Daoy (cell line): ENCODE results near the gene TOMM22. TPM values are rescaled to one million over a fixed set of nuclear protein-coding genes. Genes with fewer than 3 reads are reported as not detected.
"Not testable (repeated sequence)": the region's sequence is repeated elsewhere in the genome, so short reads cannot be mapped to it uniquely, and the experiment has no call there.

Experiments
- DNase-seq: peaks from one replicate; pipeline ENCODE4 v3.0.0-alpha.2; 2015; ENCODE audit warnings: low read depth
- total RNA-seq: library from RNA; depleted of rRNA; stranded (reverse); fragments of >200 nt; shearing (Covaris generic); gene quantifications from 2 replicates; pipeline ENCODE4 v1.2.3, GENCODE V29; 2014; rRNA removed

Gene TOMM22
- 70.4 and 79.0 TPM in 2 replicates for total RNA-seq

- DNase-seq: peak; percentile 91
Observed at GRCh38 chr22:38681582-38682335, at the start of gene TOMM22. Gene TOMM22, plus strand, starts transcription at chr22:38681957. Its CDS starts 22 bp downstream, at chr22:38681979.

DNA sequence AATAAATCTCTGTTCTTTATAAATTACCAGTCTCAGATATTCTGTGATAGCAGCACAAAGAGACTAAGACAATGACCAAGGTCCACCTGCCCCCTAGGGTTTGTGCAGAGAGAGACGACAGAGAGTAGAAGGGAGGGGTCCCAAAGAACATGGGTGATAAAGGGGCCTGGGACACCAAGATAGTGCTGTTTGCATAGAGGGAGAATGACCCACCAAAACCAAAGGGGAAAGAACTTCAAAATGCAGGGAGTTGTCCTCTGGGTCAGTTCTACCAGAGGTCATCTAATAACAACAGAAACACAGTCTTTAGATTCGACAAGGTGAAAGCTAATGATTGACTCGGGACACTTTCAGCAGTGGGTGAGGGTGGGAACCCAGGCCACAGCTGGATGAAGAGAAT is 49.2 kb upstream of the TOMM22 start:
- no peak for DNase-seq

- no peak for DNase-seq
Observed at GRCh38 chr22:38638216-38638615, 43.5 kb upstream of the TOMM22 start.

DNA sequence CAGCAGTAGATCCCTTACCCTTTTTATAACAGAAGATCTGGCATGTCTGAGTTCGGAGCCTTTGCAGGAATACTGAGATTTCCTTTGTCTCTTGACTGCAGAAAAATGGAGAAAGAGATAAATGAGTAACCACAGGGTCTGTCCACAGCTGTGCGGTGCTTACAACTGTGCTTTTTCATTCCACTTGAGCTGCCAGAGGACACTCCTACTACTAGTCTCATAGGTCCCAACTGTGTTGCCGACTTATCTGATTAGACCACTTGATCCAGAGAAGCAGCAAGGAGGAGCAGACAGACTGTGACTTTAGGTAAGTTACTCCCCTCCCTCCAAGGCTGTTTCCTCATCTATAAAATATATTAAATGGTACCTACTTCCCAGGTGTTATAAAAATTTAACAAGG is 43.0 kb upstream of the TOMM22 start:
- DNase-seq: no peak

DNA sequence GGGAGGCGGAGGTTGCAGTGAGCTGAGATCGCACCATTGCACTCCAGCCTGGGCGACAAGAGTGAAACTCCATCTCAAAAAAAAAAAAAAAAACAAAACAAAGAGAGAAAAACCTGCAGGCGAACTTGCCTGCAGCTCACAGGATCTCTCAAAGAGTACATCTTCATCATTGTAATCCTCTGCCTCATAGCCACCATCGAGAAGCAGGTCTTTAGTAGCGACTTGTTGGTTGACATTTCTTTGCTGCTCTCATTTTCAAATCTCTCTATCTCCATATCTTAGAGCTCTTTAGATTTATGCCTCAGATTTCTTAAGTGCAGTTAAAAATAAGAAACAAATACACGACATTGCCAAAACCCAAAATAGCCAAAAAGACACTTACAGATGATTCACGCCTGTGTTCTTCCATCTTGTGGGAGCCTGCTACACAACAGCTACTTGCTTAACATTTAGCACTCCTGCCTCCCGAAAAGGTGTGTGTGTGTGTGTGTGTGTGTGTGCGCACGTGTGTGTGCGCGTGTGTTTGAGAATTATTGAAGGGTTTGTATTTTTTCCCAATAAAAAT is 40.2 kb upstream of the TOMM22 start:
- DNase-seq: no peak

- DNase-seq: not testable (repeated sequence)
Observed at GRCh38 chr22:38644245-38644644, 37.5 kb upstream of the TOMM22 start.

GRCh38 chr22:38645430-38645829 is 36.3 kb upstream of the TOMM22 start:
- no peak for DNase-seq

DNA sequence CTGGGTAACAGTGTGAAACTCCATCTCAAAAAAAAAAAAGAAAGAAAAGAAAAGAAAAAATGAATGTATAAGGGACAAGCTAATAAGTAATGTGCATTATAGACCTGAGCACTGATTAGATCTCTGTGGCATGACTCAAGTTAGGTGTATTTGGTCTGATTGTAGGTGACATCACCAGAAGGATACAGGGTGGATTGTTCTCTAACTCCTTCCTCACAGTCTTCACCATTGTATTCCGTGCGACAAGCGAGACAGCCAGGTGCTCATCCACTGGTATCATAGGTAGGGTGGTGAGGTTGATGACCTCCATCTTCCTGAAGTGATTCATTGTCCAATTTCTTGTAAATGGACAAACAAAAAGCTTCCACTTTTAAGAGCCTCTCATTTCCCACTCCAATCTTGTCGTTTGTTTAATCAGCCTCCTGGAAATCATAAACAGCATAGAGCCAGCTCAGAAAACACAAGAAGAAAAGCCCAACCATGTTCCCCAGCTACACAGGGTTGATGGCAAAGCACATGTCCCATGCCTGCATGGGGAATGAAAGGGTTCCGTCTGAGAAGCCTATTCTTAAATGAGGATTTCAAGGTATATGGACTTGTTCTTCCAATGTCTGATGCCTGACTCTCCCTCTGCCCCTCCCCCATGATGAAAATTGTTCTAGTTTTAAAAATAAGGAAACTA is 31.8 kb upstream of the TOMM22 start:
- DNase-seq: no peak

DNA sequence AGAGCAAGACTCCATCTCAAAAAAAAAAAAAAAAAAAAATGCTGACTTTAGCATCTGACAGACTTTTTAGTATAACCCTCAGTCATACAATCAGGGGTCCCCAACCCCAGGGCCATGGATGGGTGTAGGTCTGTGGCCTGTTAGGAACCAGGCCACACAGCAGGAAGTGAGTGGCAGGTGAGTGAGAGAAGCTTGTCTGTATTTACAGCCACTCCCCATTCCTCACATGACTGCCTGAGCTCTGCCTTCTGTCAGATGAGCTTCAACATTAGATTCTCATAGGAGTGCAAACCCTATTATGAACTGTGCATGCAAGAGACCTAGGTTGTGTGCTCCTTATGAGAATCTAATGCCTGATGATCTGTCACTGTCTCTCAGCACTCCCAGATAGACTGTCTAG is 28.9 kb upstream of the TOMM22 start:
- no peak for DNase-seq

GRCh38 chr22:38653741-38654140 is 28.0 kb upstream of the TOMM22 start:
- no peak for DNase-seq

GRCh38 chr22:38655519-38656255 is 26.1 kb upstream of the TOMM22 start:
- peak; percentile 17 for DNase-seq

GRCh38 chr22:38656256-38657044 is 25.3 kb upstream of the TOMM22 start, which contains the start of the genes CBY1 and FAM227A:
Gene CBY1, plus strand, starts transcription at chr22:38656638. Its CDS starts 11,417 bp downstream, at chr22:38668055.
Gene FAM227A, minus strand, starts transcription at chr22:38656392. Its CDS starts 6,224 bp downstream, at chr22:38650168.
- DNase-seq: peak; percentile 88

DNA sequence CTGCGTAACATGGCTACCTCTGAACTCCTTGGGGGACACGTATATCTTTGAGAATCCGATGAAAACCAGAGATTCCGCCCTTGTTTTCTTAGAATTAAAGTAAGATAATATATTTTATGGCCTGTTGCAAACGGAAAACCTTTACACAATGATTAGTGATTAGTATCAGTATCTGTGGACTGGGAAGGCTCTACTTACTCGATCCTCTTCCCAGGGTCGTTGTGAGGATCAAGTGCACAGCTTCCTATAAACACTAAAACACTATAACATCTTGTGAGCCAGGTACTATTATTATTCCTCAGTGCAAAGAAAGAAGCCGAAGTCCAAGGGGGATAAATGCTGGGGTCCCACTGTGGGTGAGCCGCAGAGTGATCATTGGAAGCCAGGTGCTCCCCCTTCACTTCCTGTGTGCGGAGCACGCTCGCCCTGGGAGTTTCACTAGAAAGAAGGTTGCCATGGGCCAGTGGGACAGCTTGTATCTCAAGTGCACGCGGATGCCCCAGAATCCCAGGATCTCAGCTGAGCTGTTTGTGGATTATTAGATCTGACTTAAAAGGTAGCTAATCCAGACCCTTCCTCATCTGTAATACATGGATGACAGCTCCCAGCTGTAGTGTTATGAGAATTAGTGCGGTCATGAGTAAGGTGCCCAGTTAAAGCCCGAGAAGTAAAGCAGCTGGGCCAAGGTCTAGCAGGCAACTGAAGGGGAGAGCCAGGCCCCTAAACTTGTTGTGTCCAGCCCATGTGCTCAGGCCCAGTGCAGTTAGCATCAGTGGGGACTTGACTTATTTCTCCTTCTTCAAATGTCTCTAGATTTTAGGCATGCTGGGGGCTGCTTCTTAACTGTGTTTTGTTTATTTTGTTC is 24.5 kb upstream of the TOMM22 start:
- DNase-seq: peak; percentile 29

DNA sequence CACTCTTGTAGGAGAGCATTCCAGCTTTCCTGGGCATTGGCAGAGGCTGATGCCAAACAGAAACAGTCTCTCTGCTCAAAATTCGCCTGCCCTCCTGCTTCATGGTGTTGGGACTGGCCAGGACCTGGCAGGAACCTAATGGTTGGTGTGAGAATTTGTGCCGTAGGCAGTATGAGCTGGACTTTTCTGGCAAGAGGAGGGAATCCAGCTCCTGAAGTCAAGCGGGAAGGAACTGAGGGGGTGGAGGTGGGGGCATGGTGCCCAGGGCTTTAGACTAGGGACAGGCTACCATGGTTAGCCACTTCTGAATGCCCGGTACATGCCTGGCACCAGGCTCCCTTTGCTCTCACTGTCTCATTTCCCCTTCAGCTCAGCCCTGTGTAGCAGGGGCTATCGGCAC is 6.9 kb upstream of the TOMM22 start:
- DNase-seq: no peak

GRCh38 chr22:38675833-38676232 is 5.9 kb upstream of the TOMM22 start:
- DNase-seq: no peak

DNA sequence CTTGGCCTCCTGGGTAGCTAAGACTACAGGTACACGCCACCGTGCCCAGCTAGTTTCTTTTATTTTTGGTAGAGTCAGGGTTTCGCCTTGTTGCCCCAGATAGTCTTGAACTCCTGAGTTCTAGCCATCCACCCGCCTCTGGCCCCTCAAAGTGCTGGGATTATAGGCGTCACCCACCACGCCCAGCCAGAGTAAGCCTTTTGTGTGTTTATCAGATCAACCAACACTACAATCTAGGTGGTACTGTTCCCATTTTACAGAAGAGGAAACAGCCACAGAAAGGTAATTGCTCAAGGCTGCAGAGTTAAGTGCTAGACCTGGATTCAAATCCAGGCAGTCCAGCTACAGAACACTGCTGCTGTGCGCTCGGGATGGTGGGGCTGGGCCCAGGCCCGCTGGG is 3.1 kb downstream of the TOMM22 start:
- DNase-seq: no peak

DNA sequence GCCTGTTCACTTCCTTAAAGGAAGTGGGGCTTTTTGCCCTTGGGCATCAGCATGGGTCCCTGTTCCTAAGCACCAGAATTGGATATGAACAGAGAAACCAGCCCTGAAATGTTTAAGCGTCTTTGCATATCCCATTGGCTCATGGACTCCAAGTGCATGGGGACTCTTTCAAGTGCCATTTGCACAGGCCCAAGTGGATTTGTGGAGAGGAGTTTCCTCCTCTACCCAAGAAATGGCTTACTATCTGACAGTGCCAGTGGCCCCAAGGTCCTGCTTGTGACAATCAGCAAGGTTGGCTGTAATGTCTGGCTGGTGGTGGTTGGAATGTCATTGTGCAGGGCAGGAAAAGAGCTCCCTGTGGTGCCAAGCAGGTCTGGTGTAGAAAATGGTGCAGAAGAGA is 4.0 kb downstream of the TOMM22 start:
- no peak for DNase-seq

DNA sequence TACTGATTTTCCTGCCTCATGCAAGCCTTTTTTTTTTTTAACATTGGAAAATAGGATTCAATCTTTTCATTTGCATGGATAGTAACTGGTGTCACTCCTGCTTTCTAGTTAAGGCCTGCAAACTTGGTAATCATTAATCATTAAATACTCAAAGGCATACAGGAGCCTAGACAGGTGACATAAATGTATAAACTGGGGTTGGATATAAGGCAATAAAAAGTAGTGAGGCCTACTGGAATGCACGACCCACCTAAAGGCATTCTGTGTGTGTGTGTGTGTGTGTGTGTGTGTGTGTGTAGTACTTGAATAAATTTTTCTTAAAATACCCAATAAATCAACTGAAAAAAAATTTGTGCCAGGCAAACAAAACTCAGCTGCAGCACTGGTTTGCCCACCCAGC is 7.9 kb downstream of the TOMM22 start:
- DNase-seq: no peak

DNA sequence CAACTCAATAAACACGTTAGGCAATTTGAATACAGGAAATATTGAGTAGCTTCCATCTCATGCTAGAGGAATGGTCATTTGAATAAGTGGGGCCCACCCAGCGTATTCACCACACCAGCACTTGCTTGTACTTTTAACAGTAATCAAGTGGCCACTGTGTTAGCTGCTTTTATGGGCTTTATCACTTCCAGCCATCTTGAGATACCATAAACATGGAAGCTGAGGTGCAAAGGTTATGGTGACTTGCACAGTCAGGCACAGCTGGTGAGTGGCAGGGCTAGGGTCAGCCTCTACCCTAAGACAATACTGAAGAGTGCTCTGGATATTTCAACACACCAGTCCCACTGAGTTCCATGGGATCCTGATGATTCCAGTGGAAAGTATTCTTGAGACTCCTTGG is 12.3 kb downstream of the TOMM22 start:
- no peak for DNase-seq

GRCh38 chr22:38694940-38695339 is 13.2 kb downstream of the TOMM22 start:
- no peak for DNase-seq
